GM12874 (cell line): ENCODE results near the gene GMEB2.

Experiments
- TF ChIP-seq, protein P1 (sequence below): IDR thresholded peaks from 2 replicates; pipeline ENCODE4 v1.5.1; 2011; ENCODE audit warnings: low read depth, mild to moderate bottlenecking, control low read depth, low read length, moderate library complexity; ENCODE audit not compliant: insufficient read depth

Gene GMEB2

DNA sequence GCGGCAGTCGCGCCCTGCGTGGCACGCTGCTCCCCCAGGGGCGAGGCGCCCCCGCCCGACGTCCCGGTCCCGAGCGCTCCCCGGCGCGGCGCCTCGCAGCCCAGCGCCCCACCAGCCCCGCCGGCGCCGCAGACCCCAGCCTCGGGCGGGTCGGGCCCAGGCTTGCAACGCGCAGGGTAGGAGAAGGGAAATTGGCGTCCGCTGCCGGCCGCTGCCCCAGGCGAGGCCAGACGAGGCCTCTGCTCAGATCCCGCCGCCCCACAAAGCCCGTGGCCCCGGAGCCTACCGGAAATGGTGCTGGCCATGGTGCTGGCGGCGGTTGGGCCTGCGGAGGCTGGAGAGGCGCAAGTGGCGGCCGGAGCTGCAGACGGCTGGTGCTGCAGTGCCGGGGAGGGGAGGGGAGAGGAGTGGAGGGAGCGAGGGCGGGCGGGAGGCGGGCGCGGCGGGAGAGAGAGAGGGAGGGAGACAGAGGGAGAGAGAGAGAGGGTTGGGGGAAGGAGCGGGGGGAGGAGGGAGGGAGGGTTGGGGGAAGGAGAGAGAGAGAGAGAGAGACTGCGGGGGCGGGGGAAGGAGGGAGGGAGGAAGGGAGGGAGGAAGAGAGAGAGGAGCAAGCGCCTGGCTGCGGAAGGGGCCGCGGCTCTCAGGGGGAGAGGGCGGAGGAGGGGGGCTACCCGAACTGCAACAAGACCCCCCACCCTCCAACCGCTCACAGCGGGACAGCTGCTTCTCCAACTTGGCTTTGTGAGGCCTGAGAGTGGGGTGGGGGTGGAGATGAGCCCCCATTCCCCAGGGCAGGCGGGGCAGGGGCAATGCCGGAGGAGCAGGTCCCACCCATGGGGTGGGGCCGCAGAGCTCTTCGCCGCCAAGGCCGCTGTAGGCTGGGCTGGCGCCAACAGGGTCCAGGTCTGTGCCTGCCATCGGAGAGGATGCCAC, 26.4 kb upstream of the GMEB2 start, which contains the start of gene STMN3:
Gene STMN3 (minus strand): TSS at position 384 of the 933 bp plus-strand sequence. CDS start 79 bp downstream, at position 305.
- TF ChIP-seq, protein P1, sequence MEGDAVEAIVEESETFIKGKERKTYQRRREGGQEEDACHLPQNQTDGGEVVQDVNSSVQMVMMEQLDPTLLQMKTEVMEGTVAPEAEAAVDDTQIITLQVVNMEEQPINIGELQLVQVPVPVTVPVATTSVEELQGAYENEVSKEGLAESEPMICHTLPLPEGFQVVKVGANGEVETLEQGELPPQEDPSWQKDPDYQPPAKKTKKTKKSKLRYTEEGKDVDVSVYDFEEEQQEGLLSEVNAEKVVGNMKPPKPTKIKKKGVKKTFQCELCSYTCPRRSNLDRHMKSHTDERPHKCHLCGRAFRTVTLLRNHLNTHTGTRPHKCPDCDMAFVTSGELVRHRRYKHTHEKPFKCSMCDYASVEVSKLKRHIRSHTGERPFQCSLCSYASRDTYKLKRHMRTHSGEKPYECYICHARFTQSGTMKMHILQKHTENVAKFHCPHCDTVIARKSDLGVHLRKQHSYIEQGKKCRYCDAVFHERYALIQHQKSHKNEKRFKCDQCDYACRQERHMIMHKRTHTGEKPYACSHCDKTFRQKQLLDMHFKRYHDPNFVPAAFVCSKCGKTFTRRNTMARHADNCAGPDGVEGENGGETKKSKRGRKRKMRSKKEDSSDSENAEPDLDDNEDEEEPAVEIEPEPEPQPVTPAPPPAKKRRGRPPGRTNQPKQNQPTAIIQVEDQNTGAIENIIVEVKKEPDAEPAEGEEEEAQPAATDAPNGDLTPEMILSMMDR, result no peak

DNA sequence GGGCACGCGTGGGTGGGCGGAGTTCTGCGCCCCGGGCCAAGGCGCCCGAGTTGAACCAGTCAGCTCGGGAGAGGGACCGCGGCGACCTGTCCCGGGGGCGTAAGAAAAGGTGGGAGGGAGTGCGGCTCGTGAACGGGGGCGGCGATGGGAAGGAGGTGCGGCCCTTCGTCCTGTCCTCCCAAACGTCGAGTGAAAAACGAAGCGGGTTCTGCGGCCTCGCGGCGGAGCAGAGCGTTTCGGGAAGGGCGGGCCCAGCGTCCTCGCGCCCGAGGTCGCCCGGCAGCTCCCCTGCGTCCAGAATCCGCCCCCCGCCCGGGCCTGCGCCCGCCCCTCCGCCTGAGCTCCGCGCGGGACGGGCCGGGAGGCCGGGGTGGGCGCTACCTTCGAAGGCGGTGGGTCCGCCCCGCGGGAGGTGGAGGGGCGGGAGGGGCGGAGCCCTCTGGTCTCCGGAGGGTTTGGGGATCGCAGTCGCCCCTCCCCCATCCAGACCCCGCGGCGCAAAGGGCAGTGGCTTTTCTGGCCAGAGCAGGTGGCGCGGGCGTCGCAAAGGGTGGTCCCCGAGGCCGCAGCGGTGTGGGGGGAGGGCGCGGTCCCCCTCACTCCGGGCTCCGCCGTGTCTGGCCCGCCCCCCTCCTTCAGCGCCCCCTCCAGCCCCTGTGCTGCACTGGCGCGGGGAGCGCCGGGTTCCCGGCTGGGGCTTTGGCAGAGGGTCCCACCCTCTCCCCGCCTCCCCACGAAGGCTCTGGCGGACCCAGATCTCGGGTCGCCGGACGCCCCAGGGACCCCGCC, 25.5 kb upstream of the GMEB2 start:
- TF ChIP-seq, protein P1, result no peak

DNA sequence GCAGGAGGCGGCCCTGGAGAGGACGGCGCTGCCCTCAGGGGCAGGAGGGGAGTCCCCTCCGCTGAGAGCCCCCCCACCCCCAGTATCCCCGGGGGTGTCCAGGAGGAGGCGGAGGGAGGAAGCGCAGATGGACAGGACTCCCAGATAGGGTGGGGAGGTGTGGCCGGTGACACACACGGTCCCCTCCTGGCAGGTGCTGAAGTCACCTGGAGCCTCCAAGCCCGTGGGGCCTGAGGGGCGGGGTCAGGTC, 25.0 kb upstream of the GMEB2 start:
- TF ChIP-seq, protein P1, result no peak

DNA sequence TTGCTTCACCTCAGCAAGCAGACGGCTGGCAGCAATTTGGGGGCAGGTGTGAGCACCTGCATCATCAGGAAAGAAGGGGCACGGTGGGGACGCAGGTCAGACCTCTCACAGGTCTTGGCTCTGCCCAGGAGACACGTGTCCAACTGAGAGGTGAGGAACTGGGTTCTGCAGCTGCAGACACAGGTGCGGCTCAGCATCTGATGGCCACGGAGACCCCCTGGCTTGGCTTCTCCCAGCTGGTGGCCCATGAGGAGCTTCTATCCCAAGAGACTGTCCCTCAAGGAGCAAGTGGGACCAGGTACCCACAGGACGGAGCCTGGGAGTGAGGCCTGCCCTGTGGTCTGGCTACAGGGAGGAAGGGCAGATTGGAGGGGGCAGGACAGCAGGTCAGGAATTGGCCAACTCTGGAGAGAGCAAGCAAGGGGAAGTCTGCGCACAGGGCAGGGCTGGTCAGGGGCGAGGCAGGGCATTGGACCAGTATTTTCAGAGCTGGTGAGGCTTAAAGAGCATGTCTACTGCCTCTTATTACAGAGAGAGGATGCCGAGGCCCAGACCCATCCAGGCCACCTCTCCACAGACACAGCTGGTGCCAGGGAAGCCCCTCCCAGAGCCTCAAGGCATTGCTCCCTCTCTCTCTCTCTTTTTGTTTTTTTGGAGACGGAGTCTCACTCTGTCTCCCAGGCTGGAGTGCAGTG, 22.1 kb upstream of the GMEB2 start:
- TF ChIP-seq, protein P1, result no peak

DNA sequence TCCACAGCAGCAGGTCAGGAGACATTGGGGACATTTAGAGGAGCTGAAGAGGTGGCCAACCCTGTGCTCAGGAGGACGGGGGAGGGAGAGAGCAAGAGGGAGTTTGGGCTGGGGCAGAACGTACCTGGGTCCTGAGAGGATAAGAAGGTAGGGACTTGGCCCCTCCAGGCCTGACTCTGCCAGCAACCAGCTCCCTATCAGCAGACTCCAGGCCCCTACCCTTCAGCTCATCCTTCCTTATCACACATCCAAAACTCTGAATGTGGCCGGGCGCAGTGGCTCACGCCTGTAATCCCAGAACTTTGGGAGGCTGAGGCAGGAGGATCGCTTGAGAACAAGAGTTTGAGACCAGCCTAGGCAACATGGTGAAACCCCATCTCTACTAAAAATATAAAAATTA, 21.3 kb upstream of the GMEB2 start:
- TF ChIP-seq, protein P1, result no peak

DNA sequence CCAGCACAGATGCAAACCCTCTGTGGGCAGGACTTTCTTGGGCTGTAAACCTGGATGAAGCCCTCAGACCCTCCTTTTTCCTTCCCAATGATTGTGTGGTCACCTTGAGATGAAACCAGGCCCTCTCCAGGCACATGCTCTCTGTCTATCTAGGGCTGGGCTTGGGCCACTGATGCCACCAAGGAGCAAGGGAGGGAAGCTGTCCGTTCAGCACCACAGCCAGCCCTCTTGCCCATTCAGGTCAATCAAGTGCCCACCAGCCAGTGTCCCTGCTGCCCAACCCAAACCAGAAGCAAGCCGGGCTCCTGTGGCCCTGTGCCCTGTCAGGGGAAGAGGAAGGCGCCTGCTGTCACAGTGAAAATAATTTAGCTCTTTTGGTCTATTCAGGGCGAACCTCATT, 18.3 kb upstream of the GMEB2 start:
- TF ChIP-seq, protein P1, result no peak

DNA sequence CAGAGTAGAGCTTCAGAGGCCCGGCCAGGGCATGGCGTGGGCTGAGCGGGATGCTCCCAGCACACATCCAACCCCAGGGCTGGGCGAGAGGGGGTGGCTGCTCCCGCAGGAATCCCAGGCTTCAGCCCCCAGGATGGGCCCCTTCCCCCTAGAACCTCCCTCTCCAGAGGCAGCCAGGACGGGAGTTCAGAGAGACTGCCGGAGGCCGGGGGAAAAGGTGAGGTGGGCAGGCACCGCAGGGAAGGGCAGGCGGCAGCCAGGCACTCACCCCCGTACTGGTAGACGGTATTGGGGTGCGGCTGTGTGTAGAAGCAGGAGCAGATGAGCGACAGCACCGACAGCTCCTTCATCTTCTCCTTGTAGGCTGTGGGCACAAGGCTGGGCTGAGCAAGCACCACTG, 17.0 kb upstream of the GMEB2 start:
- TF ChIP-seq, protein P1, result no peak
